ENCODE results near the gene SEC23A. TPM values are rescaled to one million over a fixed set of nuclear protein-coding genes. Genes with fewer than 3 reads are reported as not detected.

The SEC23A gene
- total RNA-seq, 1 donor from 2014 or later, result 56.7 TPM

- H3K36me3 ChIP-seq, result peaks cover 50% of the 10 kb centered on the region
- TF ChIP-seq, protein P1, sequence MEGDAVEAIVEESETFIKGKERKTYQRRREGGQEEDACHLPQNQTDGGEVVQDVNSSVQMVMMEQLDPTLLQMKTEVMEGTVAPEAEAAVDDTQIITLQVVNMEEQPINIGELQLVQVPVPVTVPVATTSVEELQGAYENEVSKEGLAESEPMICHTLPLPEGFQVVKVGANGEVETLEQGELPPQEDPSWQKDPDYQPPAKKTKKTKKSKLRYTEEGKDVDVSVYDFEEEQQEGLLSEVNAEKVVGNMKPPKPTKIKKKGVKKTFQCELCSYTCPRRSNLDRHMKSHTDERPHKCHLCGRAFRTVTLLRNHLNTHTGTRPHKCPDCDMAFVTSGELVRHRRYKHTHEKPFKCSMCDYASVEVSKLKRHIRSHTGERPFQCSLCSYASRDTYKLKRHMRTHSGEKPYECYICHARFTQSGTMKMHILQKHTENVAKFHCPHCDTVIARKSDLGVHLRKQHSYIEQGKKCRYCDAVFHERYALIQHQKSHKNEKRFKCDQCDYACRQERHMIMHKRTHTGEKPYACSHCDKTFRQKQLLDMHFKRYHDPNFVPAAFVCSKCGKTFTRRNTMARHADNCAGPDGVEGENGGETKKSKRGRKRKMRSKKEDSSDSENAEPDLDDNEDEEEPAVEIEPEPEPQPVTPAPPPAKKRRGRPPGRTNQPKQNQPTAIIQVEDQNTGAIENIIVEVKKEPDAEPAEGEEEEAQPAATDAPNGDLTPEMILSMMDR (IDR thresholded peaks at IDR 0.05), result no peak
- H3K4me3 ChIP-seq, result no peak overlapping the region
- H3K4me1 ChIP-seq, result no peaks in the 10 kb centered on the region
- ATAC-seq (no peak), DNase-seq (no peak)
- no peak overlapping the region for H3K27ac ChIP-seq
- no peaks in the 10 kb centered on the region for H3K9me3 ChIP-seq
- intact Hi-C loops (cut with DNase I), result no loop called here
- H3K27me3 ChIP-seq (ENCODE audit: low read depth), result no peaks in the 10 kb centered on the region
These were observed 72.8 kb downstream of the SEC23A start for GRCh38 chr14:39030209-39030608.

- no peaks in the 10 kb centered on the region for H3K4me1 ChIP-seq
- intact Hi-C loops (cut with DNase I), result no loop called here
- no peak for ATAC-seq
- H3K9me3 ChIP-seq, result no peaks in the 10 kb centered on the region
- no peaks in the 10 kb centered on the region for H3K27me3 ChIP-seq (ENCODE audit: low read depth)
- no peak for DNase-seq
- H3K4me3 ChIP-seq, result no peak overlapping the region
- TF ChIP-seq, protein P1 (IDR thresholded peaks at IDR 0.05), result no peak
- H3K27ac ChIP-seq, result no peak overlapping the region
- H3K36me3 ChIP-seq, result peaks cover 47% of the 10 kb centered on the region
These were observed 73.2 kb downstream of the SEC23A start for GRCh38 chr14:39029789-39030188.

DNA sequence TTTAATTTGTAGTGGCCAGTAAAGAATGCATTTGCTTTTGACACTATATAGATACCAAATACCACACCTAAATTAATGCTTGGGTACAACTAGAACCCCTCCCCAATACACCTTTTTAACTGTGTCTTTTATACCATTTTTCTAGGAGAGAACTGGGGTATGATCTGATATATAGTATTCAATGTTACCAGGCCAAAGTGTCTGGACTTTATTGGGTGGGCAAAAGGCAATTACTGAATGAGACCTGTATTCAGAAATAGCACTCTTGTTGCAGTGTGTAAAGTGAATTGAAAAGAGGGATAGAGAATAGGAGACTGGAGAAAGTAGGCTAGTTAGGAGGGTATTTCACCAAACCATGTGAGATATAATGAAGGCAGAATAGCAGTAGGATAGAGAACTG lies 74.4 kb downstream of the SEC23A start:
- H3K27ac ChIP-seq, result no peak overlapping the region
- H3K4me1 ChIP-seq, result no peaks in the 10 kb centered on the region
- peaks cover 41% of the 10 kb centered on the region for H3K36me3 ChIP-seq
- H3K4me3 ChIP-seq, result no peak overlapping the region
- no peak for ATAC-seq
- no peak for DNase-seq
- TF ChIP-seq, protein P1 (IDR thresholded peaks at IDR 0.05), result no peak
- H3K27me3 ChIP-seq (ENCODE audit: low read depth), result no peaks in the 10 kb centered on the region
- no peaks in the 10 kb centered on the region for H3K9me3 ChIP-seq
- intact Hi-C loops (cut with DNase I), result no loop called here

DNA sequence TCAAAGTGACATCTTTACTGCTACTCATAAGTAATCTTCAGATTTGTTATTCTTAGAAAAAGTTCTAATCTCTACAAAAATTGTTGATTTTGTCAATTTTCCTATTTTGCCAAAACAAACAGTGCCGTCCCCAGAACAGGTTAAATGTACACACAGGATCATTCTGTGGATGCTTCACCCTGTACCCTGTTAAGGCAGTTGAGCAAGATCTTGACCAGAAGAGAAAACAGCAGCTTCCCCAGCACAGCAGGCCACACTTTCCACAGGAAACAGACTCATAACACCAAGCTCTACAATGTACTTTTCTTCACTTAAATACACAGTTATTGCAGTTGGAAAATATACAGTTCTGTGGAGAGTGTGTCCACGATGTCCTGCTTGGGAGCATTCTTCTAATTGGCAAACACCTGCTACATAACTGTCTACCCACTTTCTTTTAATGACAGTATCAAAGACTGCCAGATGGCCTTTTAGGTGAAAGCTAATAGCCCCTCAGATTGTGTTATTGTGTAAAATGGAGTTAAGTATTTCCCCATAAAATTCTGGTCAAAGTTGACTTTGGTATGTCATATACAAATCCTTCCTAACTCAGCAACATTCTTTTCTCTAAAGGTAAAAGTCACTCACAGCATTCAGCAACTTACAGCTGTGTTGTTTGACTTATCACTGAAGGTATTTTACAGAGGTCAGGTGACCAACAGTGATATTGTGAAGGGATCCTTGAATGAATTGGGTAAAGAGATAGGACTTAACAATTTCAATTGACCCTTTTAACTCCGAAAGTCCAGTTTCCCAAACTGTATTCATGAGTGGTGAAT lies 77.0 kb downstream of the SEC23A start:
- no peaks in the 10 kb centered on the region for H3K27me3 ChIP-seq (ENCODE audit: low read depth)
- intact Hi-C loops (cut with DNase I), result no loop called here
- ATAC-seq, result peak in 1 of 2 donors; percentile 46

GRCh38 chr14:39025250-39025809 lies 77.7 kb downstream of the SEC23A start:
- Histone ChIP-seq H3K4me3 (no peak overlapping the region), H3K4me1 (no peaks in the 10 kb centered on the region), H3K9me3 (no peaks in the 10 kb centered on the region), H3K27me3 (ENCODE audit: low read depth) (no peaks in the 10 kb centered on the region), H3K27ac (no peak overlapping the region), H3K36me3 (peaks cover 10% of the 10 kb centered on the region)
- TF ChIP-seq, protein P1 (IDR thresholded peaks at IDR 0.05), result no peak
- DNase-seq (no peak), ATAC-seq (no peak)
- intact Hi-C loops (cut with DNase I), result no loop called here

More for the DNA sequence above, 77.0 kb downstream of the SEC23A start:
- TF ChIP-seq, protein P1 (IDR thresholded peaks at IDR 0.05), result no peak
- Histone ChIP-seq H3K36me3 (peaks cover 15% of the 10 kb centered on the region), H3K4me3 (no peak overlapping the region), H3K27ac (no peak overlapping the region), H3K4me1 (no peaks in the 10 kb centered on the region), H3K9me3 (no peaks in the 10 kb centered on the region)
- DNase-seq, result no peak
